Astrocyte (in vitro differentiated cells and primary cell): ENCODE results near the gene MTMR4. TPM values are rescaled to one million over a fixed set of nuclear protein-coding genes. Genes with fewer than 3 reads are reported as not detected.
"Not testable (repeated sequence)": the region's sequence is repeated elsewhere in the genome, so short reads cannot be mapped to it uniquely, and the experiment has no call there.

Source experiments
- DNase-seq: peaks from one replicate; pipeline ENCODE4 v3.0.0-alpha.2; 2010; ENCODE audit warnings: low read depth
- FAIRE-seq: peaks from 2 replicates; lab custom pipeline; 2011; peaks lifted over from hg19 to GRCh38; lab: Jason Lieb, UNC
- H2AFZ ChIP-seq: 2 replicates; pipeline ENCODE4 v1.6.0; 2012; ENCODE audit warnings: low read depth, low read length, inconsistent platforms
- H3K27ac ChIP-seq: 2 replicates; pipeline ENCODE4 v1.5.1; 2011; ENCODE audit warnings: low read depth, low read length, inconsistent platforms
- H3K27me3 ChIP-seq: 2 replicates; pipeline ENCODE4 v1.6.0; 2011; ENCODE audit warnings: low read length, inconsistent platforms; ENCODE audit not compliant: insufficient read depth
- H3K36me3 ChIP-seq: 2 replicates; pipeline ENCODE4 v1.5.1; 2011; ENCODE audit warnings: low read length, inconsistent platforms; ENCODE audit not compliant: insufficient read depth
- H3K4me1 ChIP-seq: 2 replicates; pipeline ENCODE4 v1.5.1; 2011; ENCODE audit warnings: low read length, inconsistent platforms; ENCODE audit not compliant: insufficient read depth
- H3K4me2 ChIP-seq: 2 replicates; pipeline ENCODE4 v1.6.0; 2012; ENCODE audit warnings: low read length, inconsistent platforms
- H3K4me3 ChIP-seq: 2 replicates; pipeline ENCODE4 v1.5.1; 2011; ENCODE audit warnings: low read depth, mild to moderate bottlenecking, low read length, inconsistent platforms; ENCODE audit not compliant: insufficient read depth
- H3K79me2 ChIP-seq: 2 replicates; pipeline ENCODE4 v1.6.0; 2012; ENCODE audit warnings: mild to moderate bottlenecking, low read length, inconsistent platforms; ENCODE audit not compliant: insufficient read depth
- H3K9ac ChIP-seq: 2 replicates; pipeline ENCODE4 v1.6.0; 2012; ENCODE audit warnings: mild to moderate bottlenecking, low read length, inconsistent platforms
- H3K9me3 ChIP-seq: 2 replicates; pipeline ENCODE4 v1.5.1; 2012; ENCODE audit warnings: low read depth, mild to moderate bottlenecking, low read length, inconsistent platforms; ENCODE audit not compliant: insufficient read depth
- H4K20me1 ChIP-seq: 2 replicates; pipeline ENCODE4 v1.6.0; 2012; ENCODE audit warnings: low read length, inconsistent platforms; ENCODE audit not compliant: insufficient read depth
- H3K27ac Mint-ChIP-seq: one replicate; pipeline ENCODE4 v1.8.0; 2021; ENCODE audit warnings: mild to moderate bottlenecking, mixed read lengths; ENCODE audit not compliant: unreplicated experiment
- H3K27me3 Mint-ChIP-seq: one replicate; pipeline ENCODE4 v1.8.0; 2021; ENCODE audit warnings: low read depth, mixed read lengths; ENCODE audit not compliant: unreplicated experiment
- H3K36me3 Mint-ChIP-seq: one replicate; pipeline ENCODE4 v1.8.0; 2021; ENCODE audit warnings: low read depth, mixed read lengths; ENCODE audit not compliant: unreplicated experiment
- H3K4me1 Mint-ChIP-seq: one replicate; pipeline ENCODE4 v1.8.0; 2021; ENCODE audit warnings: low read depth, mixed read lengths; ENCODE audit not compliant: unreplicated experiment
- H3K4me3 Mint-ChIP-seq: one replicate; pipeline ENCODE4 v1.8.0; 2021; ENCODE audit warnings: mild to moderate bottlenecking, moderate library complexity, mixed read lengths; ENCODE audit not compliant: unreplicated experiment
- H3K9me3 Mint-ChIP-seq: one replicate; pipeline ENCODE4 v1.8.0; 2021; ENCODE audit warnings: mild to moderate bottlenecking, mixed read lengths; ENCODE audit not compliant: unreplicated experiment
- EZH2 ChIP-seq: IDR thresholded peaks from 2 replicates; pipeline ENCODE4 v1.6.1; 2012; ENCODE audit warnings: mild to moderate bottlenecking, low read length, inconsistent platforms; ENCODE audit not compliant: insufficient read depth
- total RNA-seq: library from RNA; stranded (reverse); gene quantifications from 2 replicates; pipeline ENCODE4 v1.2.1, GENCODE V29; 2021
- TF ChIP-seq, protein P1 (sequence below): IDR thresholded peaks from 2 replicates; pipeline ENCODE4 v1.5.1; 2011; ENCODE audit warnings: low read depth, mild to moderate bottlenecking, inconsistent platforms, low read length, moderate library complexity; ENCODE audit not compliant: insufficient read depth

MTMR4 gene
- total RNA-seq, 1 donor from 2014 or later, result 17.6 TPM

DNA sequence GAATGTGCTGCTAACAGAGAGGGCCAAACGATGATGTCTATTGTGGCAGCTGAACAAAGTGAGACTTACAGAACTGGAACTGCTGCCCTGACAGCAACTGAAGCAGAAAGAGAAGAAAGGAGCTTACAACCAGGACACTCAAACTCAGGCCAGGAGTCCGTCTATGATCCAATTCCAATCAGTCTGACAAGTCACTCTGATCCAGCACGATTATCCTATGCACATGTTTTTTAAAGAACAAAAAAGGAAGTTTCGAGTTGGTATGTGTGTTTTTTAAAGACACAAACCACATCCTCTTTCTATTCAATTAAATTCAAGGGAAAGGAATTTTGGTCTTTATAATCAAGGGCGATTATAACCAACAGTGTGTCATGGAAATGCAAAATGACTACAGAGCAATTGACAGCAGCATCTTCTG, 42.4 kb upstream of the MTMR4 start:
- H3K9me3 ChIP-seq, result no peaks in the 10 kb centered on the region
- H3K36me3 Mint-ChIP-seq, result no peaks in the 10 kb centered on the region
- DNase-seq, result peak; percentile 31
- H3K4me1 Mint-ChIP-seq, result peaks cover 7% of the 10 kb centered on the region
- no peak for FAIRE-seq
- H3K27me3 Mint-ChIP-seq, result peaks cover 2% of the 10 kb centered on the region
- no peak overlapping the region for H3K27ac ChIP-seq
- H2AFZ ChIP-seq, result peak overlapping the region; percentile 30
- no peaks in the 10 kb centered on the region for H3K27me3 ChIP-seq
- TF ChIP-seq, protein P1, sequence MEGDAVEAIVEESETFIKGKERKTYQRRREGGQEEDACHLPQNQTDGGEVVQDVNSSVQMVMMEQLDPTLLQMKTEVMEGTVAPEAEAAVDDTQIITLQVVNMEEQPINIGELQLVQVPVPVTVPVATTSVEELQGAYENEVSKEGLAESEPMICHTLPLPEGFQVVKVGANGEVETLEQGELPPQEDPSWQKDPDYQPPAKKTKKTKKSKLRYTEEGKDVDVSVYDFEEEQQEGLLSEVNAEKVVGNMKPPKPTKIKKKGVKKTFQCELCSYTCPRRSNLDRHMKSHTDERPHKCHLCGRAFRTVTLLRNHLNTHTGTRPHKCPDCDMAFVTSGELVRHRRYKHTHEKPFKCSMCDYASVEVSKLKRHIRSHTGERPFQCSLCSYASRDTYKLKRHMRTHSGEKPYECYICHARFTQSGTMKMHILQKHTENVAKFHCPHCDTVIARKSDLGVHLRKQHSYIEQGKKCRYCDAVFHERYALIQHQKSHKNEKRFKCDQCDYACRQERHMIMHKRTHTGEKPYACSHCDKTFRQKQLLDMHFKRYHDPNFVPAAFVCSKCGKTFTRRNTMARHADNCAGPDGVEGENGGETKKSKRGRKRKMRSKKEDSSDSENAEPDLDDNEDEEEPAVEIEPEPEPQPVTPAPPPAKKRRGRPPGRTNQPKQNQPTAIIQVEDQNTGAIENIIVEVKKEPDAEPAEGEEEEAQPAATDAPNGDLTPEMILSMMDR, result no peak
- no peak for TF ChIP-seq EZH2
- peak overlapping the region; percentile 46 for H3K4me2 ChIP-seq
- H3K36me3 ChIP-seq, result no peaks in the 10 kb centered on the region
- H3K27ac Mint-ChIP-seq, result no peak overlapping the region
- H3K9ac ChIP-seq, result no peak overlapping the region
- H4K20me1 ChIP-seq, result no peaks in the 10 kb centered on the region
- H3K4me1 ChIP-seq, result peaks cover 4% of the 10 kb centered on the region
- H3K4me3 ChIP-seq, result no peak overlapping the region
- no peak overlapping the region for H3K4me3 Mint-ChIP-seq
- peaks cover 3% of the 10 kb centered on the region for H3K9me3 Mint-ChIP-seq
- no peaks in the 10 kb centered on the region for H3K79me2 ChIP-seq

DNA sequence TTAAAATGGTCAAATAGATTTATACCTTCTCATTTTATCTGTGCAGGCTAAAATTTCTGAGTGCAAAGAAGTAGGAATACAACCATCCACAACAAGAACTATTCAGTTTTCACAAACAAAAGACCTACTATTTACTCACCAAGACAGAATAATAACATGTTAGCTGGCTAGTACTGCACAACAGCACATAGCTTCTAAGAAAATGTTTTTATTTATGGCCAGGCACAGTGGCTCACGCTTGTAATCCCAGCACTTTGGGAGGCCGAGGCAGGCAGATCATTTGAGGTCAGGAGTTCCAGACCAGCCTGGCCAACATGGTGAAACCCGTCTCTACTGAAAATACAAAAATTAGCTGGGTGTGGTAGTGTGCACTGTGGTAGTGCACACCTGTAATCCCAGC, 40.7 kb upstream of the MTMR4 start:
- H3K4me1 Mint-ChIP-seq, H3K27ac ChIP-seq, FAIRE-seq, H3K4me3 Mint-ChIP-seq, H3K4me3 ChIP-seq, H3K9ac ChIP-seq, H3K79me2 ChIP-seq, H4K20me1 ChIP-seq, DNase-seq, H3K36me3 Mint-ChIP-seq, H3K4me1 ChIP-seq, H3K9me3 Mint-ChIP-seq, H3K27me3 ChIP-seq, H3K27ac Mint-ChIP-seq, H3K27me3 Mint-ChIP-seq, H3K36me3 ChIP-seq, H2AFZ ChIP-seq, H3K4me2 ChIP-seq, H3K9me3 ChIP-seq: not testable (repeated sequence)

DNA sequence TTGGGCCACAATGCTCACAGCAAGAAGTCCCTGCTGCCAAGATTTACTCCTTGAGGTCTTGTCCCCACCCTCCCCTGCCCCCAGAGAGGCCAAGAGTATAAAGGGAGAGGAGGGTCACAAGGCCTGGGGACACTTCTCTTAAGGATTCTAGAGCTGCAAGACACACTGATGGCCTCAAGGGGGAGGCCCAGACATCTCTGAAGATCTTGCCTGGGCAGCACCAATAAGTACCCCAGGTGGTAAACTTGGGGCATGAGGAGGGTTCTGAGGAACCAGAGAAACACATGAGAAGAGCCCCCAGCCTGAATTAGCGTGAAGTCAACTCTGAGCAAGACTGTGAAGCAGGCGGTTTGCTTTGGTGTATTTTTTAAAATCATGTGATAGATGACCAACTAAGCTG, 26.8 kb upstream of the MTMR4 start:
- FAIRE-seq, result no peak
- Mint-ChIP-seq H3K27me3 (peaks cover 33% of the 10 kb centered on the region), H3K9me3 (peaks cover 5% of the 10 kb centered on the region), H3K4me3 (no peak overlapping the region), H3K27ac (no peak overlapping the region), H3K4me1 (no peaks in the 10 kb centered on the region), H3K36me3 (peaks cover 5% of the 10 kb centered on the region)
- no peaks in the 10 kb centered on the region for H3K79me2 ChIP-seq
- no peaks in the 10 kb centered on the region for H3K4me1 ChIP-seq
- no peaks in the 10 kb centered on the region for H4K20me1 ChIP-seq
- no peak overlapping the region for H3K4me3 ChIP-seq
- peaks cover 14% of the 10 kb centered on the region for H3K27me3 ChIP-seq
- H3K36me3 ChIP-seq, result no peaks in the 10 kb centered on the region
- DNase-seq, result no peak
- H3K9ac ChIP-seq, result no peak overlapping the region
- no peak overlapping the region for H3K4me2 ChIP-seq
- H3K9me3 ChIP-seq, result no peaks in the 10 kb centered on the region
- no peak for TF ChIP-seq EZH2
- TF ChIP-seq, protein P1, result peak; percentile 9
- no peak overlapping the region for H3K27ac ChIP-seq
- H2AFZ ChIP-seq, result no peak overlapping the region
